GM21360 (cell line): ENCODE measurements around the gene TMEM163.

Experiments used
- ATAC-seq: cut with Tn5 transposase; IDR thresholded peaks from one replicate; pipeline ENCODE4 v1.9.1; 2021; ENCODE audit warnings: mild to moderate bottlenecking, moderate library complexity; ENCODE audit not compliant: unreplicated experiment

Gene TMEM163

GRCh38 chr2:134413912-134414311 is 304.9 kb downstream of the TMEM163 start:
- ATAC-seq, result no peak

DNA sequence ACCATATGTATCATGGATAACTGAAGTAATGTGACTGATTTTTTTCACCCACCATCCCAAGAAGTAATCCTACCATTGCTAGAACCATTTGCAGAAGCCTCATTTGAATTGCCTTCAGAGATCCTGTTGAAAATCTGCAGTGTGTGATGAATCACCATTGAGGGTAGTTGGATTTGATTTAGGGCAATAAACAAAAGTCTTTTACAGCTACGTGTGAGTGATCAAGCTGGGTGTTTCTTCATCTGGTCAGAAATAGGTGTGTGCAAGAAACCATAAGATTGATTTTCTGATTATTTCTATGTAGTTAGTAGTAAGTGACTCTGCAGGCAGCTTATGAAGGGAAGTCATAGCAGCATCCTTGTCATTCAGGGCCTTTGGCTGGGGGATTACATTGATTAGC is 305.4 kb downstream of the TMEM163 start:
- ATAC-seq, result no peak

GRCh38 chr2:134412639-134412999 is 306.2 kb downstream of the TMEM163 start:
- no peak for ATAC-seq

GRCh38 chr2:134411828-134412638 is 306.8 kb downstream of the TMEM163 start:
- peak; percentile 96 for ATAC-seq

GRCh38 chr2:134411279-134411827 is 307.4 kb downstream of the TMEM163 start:
- ATAC-seq, result no peak

GRCh38 chr2:134410831-134411231 is 308.0 kb downstream of the TMEM163 start:
- no peak for ATAC-seq

- no peak for ATAC-seq
Measured at GRCh38 chr2:134410006-134410405, 308.8 kb downstream of the TMEM163 start.

GRCh38 chr2:134408791-134409190 is 310.0 kb downstream of the TMEM163 start:
- ATAC-seq, result no peak

DNA sequence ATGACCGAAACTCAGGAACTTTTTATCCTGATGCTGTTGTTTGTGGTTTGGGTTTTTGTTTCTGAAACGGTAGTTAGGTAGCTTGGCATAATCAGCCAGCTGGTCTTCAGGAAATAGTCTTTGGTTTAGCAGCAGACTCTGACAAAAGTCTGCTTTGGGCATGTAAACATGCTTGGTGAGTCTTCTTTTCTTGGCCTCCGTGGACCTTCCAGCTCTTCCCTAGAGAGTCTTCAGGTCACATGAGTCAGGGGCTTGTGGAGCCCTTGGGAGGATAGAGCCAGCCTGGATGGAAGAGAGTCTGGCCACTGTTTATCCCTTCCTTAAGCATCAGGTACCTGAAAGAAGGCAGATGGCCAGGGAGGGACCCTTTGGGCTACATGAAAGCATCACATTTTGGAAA is 310.4 kb downstream of the TMEM163 start:
- ATAC-seq, result no peak

- no peak for ATAC-seq
Measured at GRCh38 chr2:134407154-134407890, 311.5 kb downstream of the TMEM163 start.

- no peak for ATAC-seq
Measured at GRCh38 chr2:134406736-134407135, 312.1 kb downstream of the TMEM163 start.

DNA sequence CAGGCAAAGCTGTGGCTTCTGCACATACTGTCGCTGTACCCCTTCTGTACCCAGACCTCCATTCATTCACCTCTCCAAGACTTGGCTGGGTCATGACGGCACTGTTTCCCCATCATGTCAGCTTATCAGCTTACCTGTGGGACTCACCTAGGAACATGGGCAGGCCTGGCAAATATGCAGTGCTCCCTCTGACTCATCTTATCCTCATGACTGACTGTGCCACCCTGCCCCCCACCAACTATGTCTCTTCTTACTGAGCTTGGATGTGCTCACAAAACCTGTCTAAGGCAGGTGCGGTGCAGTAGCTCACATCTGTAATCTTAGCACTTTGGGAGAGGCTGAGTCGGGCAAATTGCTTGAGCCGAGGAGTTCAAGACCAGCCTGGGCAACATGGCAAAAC is 312.5 kb downstream of the TMEM163 start:
- no peak for ATAC-seq
